Measurements from ENCODE around the gene SLC15A1.

GRCh38 chr13:98657506-98658085, 94.9 kb downstream of the SLC15A1 start:
- TF ChIP-seq REST (IDR thresholded peaks at IDR 0.05) (no peak), POLR2A (IDR thresholded peaks at IDR 0.05; ENCODE audit: low read length) (no peak), EP300 (IDR thresholded peaks at IDR 0.05) (no peak), CTCF (IDR thresholded peaks at IDR 0.05) (no peak), RNF2 (IDR thresholded peaks at IDR 0.05; ENCODE audit: borderline replicate concordance, low read depth) (no peak), TP53 (CRISPR knock-in tag; IDR thresholded peaks at IDR 0.05) (no peak), RAD21 (conservative IDR thresholded peaks at IDR 0.05 in 1 of 2, IDR thresholded peaks at IDR 0.05 in 1 of 2) (no peak), RFX5 (IDR thresholded peaks at IDR 0.05) (no peak), CBX2 (IDR thresholded peaks at IDR 0.05; ENCODE audit: borderline replicate concordance, low read depth) (no peak), MAZ (IDR thresholded peaks at IDR 0.05; ENCODE audit: borderline replicate concordance, low read depth, low read length) (no peak)

Measured in A549 (cell line).